Measurements from ENCODE around the gene GABRA4. TPM values are rescaled to one million over a fixed set of nuclear protein-coding genes. Genes with fewer than 3 reads are reported as not detected.

GABRA4 gene
- total RNA-seq, 6 donors from 2014 or later, result not detected

DNA sequence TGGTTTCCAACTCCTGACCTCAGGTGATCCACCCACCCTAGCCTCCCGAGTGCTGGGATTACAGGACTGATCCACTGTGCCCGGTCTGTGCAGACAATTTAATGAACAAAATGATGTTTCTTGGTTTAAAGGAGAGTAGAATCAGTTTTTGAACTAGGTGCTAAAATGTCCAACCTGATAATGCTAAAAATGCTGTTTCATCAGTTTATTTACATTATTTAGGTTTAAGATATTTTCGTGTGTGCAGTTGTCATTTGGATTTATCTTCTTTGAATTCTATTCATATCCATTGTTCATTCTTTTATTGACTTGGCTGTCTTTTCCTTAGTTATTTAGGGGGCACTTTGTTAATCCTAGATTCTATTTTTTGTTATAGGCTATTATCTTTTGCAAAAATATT is 20.0 kb upstream of the GABRA4 start:
- 82 to 89% methylated on average over 3 of the region's 3 CpGs for WGBS, 2 donors

DNA sequence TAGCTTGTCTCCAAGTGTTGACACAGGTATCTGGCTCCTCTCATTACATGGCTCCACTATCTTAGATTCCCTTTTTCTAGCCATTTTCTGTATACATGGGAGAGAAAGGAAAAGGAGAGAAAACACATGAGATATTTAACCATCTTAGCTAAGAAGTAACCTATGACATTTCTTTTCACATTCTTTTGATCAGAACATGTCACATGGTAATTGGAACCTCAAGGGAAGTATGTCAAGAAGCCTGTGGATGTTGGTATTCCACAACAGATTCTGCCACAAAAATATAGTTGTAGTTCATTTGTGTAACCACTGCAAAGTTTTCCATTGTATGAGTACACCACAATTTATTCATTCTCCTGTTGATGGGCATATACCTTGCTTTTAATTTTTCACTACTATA is 19.3 kb upstream of the GABRA4 start:
- no peaks in the 10 kb centered on the region for H3K9me3 ChIP-seq
- H3K4me1 ChIP-seq, result no peaks in the 10 kb centered on the region
- no peak for ATAC-seq (ENCODE audit: low FRiP score in 2 of 2)
- H3K27me3 ChIP-seq, result no peaks in the 10 kb centered on the region
- H3K36me3 ChIP-seq, result no peaks in the 10 kb centered on the region
- TF ChIP-seq, protein P1, sequence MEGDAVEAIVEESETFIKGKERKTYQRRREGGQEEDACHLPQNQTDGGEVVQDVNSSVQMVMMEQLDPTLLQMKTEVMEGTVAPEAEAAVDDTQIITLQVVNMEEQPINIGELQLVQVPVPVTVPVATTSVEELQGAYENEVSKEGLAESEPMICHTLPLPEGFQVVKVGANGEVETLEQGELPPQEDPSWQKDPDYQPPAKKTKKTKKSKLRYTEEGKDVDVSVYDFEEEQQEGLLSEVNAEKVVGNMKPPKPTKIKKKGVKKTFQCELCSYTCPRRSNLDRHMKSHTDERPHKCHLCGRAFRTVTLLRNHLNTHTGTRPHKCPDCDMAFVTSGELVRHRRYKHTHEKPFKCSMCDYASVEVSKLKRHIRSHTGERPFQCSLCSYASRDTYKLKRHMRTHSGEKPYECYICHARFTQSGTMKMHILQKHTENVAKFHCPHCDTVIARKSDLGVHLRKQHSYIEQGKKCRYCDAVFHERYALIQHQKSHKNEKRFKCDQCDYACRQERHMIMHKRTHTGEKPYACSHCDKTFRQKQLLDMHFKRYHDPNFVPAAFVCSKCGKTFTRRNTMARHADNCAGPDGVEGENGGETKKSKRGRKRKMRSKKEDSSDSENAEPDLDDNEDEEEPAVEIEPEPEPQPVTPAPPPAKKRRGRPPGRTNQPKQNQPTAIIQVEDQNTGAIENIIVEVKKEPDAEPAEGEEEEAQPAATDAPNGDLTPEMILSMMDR (IDR thresholded peaks at IDR 0.05), result no peak
- TF ChIP-seq EP300 (IDR thresholded peaks at IDR 0.05) (no peak), POLR2A (IDR thresholded peaks at IDR 0.05) (no peak), POLR2AphosphoS5 (IDR thresholded peaks at IDR 0.05) (no peak)
- no peak overlapping the region for H3K27ac ChIP-seq
- no peak for DNase-seq
- no peak overlapping the region for H3K4me3 ChIP-seq

More for the DNA sequence above, 20.0 kb upstream of the GABRA4 start:
- ATAC-seq (ENCODE audit: low FRiP score in 2 of 2) (no peak), DNase-seq (no peak)
- Histone ChIP-seq H3K27me3 (no peaks in the 10 kb centered on the region), H3K4me1 (no peaks in the 10 kb centered on the region), H3K4me3 (no peak overlapping the region), H3K36me3 (no peaks in the 10 kb centered on the region), H3K27ac (no peak overlapping the region), H3K9me3 (no peaks in the 10 kb centered on the region)
- TF ChIP-seq EP300 (IDR thresholded peaks at IDR 0.05), result no peak
- TF ChIP-seq POLR2AphosphoS5 (IDR thresholded peaks at IDR 0.05), result no peak
- TF ChIP-seq, protein P1 (IDR thresholded peaks at IDR 0.05), result no peak
- TF ChIP-seq POLR2A (IDR thresholded peaks at IDR 0.05), result no peak

DNA sequence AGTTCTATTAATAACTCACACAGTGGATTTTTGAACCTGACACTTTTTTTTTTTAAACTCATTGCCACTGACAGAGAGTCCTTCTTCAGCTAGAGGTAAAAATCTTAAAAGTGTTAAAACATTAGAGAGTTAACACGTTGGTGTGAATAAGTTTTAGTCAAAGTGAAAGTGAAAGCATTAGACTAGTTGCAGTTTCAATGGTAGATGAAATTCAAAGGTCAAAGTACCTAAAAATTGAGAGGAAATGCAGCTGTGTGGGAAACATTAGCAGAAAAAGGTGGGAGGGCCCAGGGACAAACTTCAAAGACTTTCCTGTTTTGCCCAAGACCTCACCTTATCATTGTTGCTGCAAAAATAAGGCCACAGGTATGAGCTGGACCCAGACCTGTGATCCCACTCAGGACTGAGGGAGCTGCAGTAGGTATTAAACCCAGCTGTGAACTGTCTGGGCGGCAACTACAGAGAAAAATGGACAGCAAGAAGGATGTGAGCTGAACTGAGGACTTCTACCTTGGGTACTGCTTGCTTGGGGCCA is 17.6 kb upstream of the GABRA4 start:
- Histone ChIP-seq H3K36me3 (no peaks in the 10 kb centered on the region), H3K27ac (no peak overlapping the region), H3K4me3 (no peak overlapping the region), H3K4me1 (no peaks in the 10 kb centered on the region), H3K9me3 (no peaks in the 10 kb centered on the region), H3K27me3 (no peaks in the 10 kb centered on the region)
- WGBS, 2 donors, result 49 to 56% methylated on average over 2 of the region's 2 CpGs
- TF ChIP-seq POLR2AphosphoS5 (IDR thresholded peaks at IDR 0.05) (no peak), EP300 (IDR thresholded peaks at IDR 0.05) (no peak), POLR2A (IDR thresholded peaks at IDR 0.05) (no peak)
- TF ChIP-seq, protein P1 (IDR thresholded peaks at IDR 0.05), result no peak
- ATAC-seq (ENCODE audit: low FRiP score in 2 of 2) (no peak), DNase-seq (no peak)

DNA sequence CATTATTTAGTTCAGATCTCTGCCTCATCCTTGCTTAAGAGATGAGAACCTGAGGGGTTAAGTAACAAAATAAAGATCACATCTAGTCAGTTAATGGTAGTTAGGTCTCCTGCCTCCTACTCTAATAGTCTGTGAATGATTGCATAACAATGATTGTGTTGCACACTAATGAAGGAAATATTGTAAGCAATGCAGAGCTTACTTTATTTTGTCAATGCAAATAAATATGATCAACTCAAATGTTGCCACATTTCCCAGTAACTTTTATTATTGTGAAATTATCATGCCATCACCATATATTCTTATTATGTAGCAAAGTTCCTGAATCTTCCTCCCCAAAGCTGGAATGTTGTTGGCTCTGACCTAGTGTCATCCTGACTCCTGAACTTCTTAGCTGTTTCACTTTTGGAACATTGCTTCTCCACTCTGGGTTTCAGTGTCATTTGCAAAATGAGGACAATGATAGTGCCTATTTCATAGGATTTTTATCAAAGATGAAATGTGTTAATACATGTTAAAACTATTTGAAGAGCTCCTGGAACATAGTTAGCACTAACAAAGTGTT is 17.0 kb upstream of the GABRA4 start:
- ATAC-seq (ENCODE audit: low FRiP score in 2 of 2), result no peak
- no peaks in the 10 kb centered on the region for H3K27me3 ChIP-seq
- H3K36me3 ChIP-seq, result no peaks in the 10 kb centered on the region
- TF ChIP-seq, protein P1 (IDR thresholded peaks at IDR 0.05), result no peak
- no peak for TF ChIP-seq POLR2A (IDR thresholded peaks at IDR 0.05)
- TF ChIP-seq POLR2AphosphoS5 (IDR thresholded peaks at IDR 0.05), result no peak
- TF ChIP-seq EP300 (IDR thresholded peaks at IDR 0.05), result no peak
- DNase-seq, result no peak
- H3K4me3 ChIP-seq, result no peak overlapping the region
- no peaks in the 10 kb centered on the region for H3K9me3 ChIP-seq
- H3K4me1 ChIP-seq, result no peaks in the 10 kb centered on the region
- no peak overlapping the region for H3K27ac ChIP-seq

DNA sequence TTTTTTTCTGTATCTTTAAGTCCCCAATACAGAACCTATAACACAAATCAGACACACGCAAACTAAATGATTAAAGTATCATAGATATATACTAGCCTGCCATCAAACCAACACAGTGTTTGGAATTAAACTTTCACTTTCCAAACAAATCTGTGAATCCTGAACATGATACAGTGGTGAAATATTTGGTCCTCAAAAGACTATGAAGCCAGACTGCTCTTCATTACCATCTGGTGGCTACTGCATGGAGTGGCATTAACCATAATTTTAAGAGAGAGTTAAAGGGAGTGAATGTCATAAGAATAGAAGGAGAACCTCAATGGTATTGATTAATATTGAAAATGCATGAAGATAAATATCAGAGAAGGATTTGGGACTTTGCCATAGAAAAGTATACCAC is 9.2 kb upstream of the GABRA4 start:
- ATAC-seq (ENCODE audit: low FRiP score in 2 of 2), result no peak
- no peak for TF ChIP-seq EP300 (IDR thresholded peaks at IDR 0.05)
- TF ChIP-seq POLR2AphosphoS5 (IDR thresholded peaks at IDR 0.05), result no peak
- TF ChIP-seq, protein P1 (IDR thresholded peaks at IDR 0.05), result no peak
- TF ChIP-seq POLR2A (IDR thresholded peaks at IDR 0.05), result no peak
- Histone ChIP-seq H3K4me3 (no peak overlapping the region), H3K4me1 (no peaks in the 10 kb centered on the region), H3K27me3 (no peaks in the 10 kb centered on the region), H3K9me3 (no peaks in the 10 kb centered on the region), H3K36me3 (no peaks in the 10 kb centered on the region), H3K27ac (no peak overlapping the region)
- WGBS, 2 donors, result 84 to 88% methylated on average over 1 of the region's 1 CpG
- no peak for DNase-seq

Data from upper lobe of left lung (tissue), 6 donors.